ENCODE results near the gene CEP170B. TPM values are rescaled to one million over a fixed set of nuclear protein-coding genes. Genes with fewer than 3 reads are reported as not detected.

CEP170B gene
- total and polyA plus RNA-seq, 2 of the 8 experiments (the other 6 are each of a cell fraction or from before 2014, with no cell fraction given) = 9.1 to 33.8 TPM

- no peak for TF ChIP-seq CHD7 (IDR thresholded peaks at IDR 0.05; ENCODE audit: insufficient replicate concordance, low read length)
- no peak for TF ChIP-seq HDAC6 (IDR thresholded peaks at IDR 0.05; ENCODE audit: low read depth, low read length)
- TF ChIP-seq SIN3A (conservative IDR thresholded peaks at IDR 0.05 in 1 of 2, IDR thresholded peaks at IDR 0.05 in 1 of 2; ENCODE audit: low read depth in 1 of 2, low read length in 2 of 2) = no peak
- TF ChIP-seq TAF7 (optimal IDR thresholded peaks at IDR 0.05; ENCODE audit: borderline replicate concordance, low read depth, low read length) = no peak
- no peak for TF ChIP-seq RFX5 (IDR thresholded peaks at IDR 0.05; ENCODE audit: borderline replicate concordance, low read depth, low read length)
- no peak for TF ChIP-seq GTF2F1 (IDR thresholded peaks at IDR 0.05; ENCODE audit: borderline replicate concordance, low read depth, low read length)
- no peak for TF ChIP-seq RBBP5 (IDR thresholded peaks at IDR 0.05; ENCODE audit: borderline replicate concordance, low read depth, low read length)
- TF ChIP-seq RAD21 (IDR thresholded peaks at IDR 0.05 in 1 of 2, conservative IDR thresholded peaks at IDR 0.05 in 1 of 2; ENCODE audit: low read depth in 2 of 2, low read length in 2 of 2) = no peak
- no peak for TF ChIP-seq FOSL1 (IDR thresholded peaks at IDR 0.05; ENCODE audit: insufficient read depth, low read depth, low read length)
These were observed 32.5 kb downstream of the CEP170B start (continued) for GRCh38 chr14:104897330-104898194.

Data from H1 (cell line).